ENCODE results near the gene CBARP.

Gene CBARP

DNA sequence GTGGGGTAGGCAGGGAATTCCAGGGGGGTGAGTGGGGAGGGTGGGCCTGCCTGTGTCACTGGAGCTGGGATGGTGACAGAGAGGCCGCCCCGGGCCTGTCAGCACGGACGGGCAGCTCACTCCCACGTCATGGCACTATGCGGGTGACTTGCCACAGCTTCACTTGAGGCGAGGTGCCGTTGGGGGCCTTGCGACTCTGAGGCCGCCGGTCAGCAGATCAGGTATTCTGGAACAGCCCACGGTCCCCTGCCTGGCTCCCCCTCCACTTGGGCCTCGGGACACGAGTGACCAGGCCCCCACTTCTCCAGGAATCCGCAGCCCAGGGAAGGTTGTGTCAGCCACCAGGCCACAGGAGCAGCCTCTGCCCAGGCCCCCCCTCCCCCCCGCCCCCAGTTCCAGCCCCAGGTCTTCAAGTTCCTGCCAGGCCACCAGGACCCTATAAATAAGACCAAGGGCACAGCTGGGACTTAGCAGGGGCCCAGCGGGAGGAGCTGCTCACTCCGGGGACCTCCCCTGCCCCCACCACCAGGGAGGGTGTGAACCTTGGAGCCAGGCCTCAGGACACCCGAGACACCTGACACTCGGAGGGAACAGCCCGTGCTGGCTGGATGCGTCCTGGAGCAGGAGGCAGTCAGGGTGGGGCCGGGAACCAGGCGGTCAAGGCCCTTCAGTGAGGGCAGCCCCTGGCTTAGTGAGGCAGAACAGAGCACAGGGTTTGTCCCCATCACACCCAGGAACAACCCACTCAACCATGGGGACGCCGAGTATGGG is 7.9 kb upstream of the CBARP start:
- Histone ChIP-seq H3K4me1 (ENCODE audit: control extremely low read depth in 1 of 4, control insufficient read depth in 4 of 4, insufficient read depth in 4 of 4, low read length in 3 of 4) (peaks cover 0 to 58% (median 50%) of the 10 kb centered on the region in 4 experiments), H3K27me3 (replicated peaks in 2 of 5; ENCODE audit: control insufficient read depth in 4 of 5, insufficient read depth in 5 of 5, low read length in 4 of 5) (no peaks in the 10 kb centered on the region), H3K36me3 (ENCODE audit: control insufficient read depth in 4 of 4, insufficient read depth in 4 of 4, low read length in 3 of 4) (peaks cover 0 to 19% (median 0%) of the 10 kb centered on the region in 4 experiments), H3K9me3 (ENCODE audit: control extremely low read depth in 1 of 5, control insufficient read depth in 4 of 5, insufficient read depth in 2 of 5, low read depth in 1 of 5, low read length in 4 of 5) (no peaks in the 10 kb centered on the region), H3K4me3 (ENCODE audit: control insufficient read depth in 1 of 7, extremely low read depth in 1 of 7, insufficient read depth in 4 of 7, low read depth in 2 of 7, low read length in 6 of 7) (no peak overlapping the region), H3K27ac (ENCODE audit: insufficient read depth in 1 of 2, low read depth in 1 of 2, low read length in 2 of 2, poor library complexity in 1 of 2, severe bottlenecking in 2 of 2) (no peak overlapping the region)
- DNase-seq = no peak
- CTCF ChIA-PET = interaction anchor here (1.5 to 5.3 kb wide), 2 partner anchors 15 to 209 kb away, joined by 3 to 268 read pairs; partner anchors contain the start of gene CIRBP
- WGBS (ENCODE audit: insufficient coverage) = 88% methylated on average over 19 of the region's 26 CpGs
- POLR2A ChIA-PET = interaction anchor here (4.0 to 4.2 kb wide), 2 partner anchors 21 to 23 kb away, joined by 32 to 70 read pairs; partner anchors contain the start of gene CIRBP

DNA sequence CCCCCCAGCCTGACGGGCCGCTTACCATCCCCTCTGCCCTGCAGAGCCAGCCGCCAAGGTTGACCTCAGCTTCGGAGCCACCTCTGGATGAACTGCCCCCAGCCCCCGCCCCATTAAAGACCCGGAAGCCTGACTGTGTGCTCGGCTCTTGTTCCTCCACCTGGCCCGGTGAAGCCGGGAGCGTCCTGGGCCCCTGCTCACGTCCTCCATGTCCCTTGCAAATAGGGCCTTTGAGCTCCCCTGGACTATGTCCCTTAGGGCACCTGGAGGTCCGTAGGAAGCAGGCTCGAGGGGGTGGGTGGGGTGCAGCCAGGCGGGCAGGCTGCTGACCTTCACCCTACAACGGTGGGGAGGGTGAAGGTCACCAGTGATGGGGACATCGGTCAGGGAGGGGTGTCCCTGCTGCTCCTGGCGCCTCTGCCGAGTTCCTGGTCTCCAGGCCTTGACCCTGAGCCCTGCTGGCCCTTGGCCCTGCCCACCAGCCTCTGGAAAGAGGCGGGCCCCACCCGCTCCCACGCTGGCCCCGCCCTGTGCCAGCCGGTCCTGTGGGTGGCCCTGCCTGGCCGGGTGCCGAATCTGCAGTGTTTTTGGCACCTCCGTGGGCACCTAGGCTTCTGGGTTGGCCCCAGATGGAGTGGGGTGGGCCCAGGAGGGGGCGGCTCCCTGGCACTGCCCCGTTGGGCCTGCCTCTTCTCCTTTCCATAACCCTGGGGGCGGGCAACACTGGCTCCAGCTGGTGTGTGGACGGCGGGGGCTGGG is 7.1 kb upstream of the CBARP start:
- Histone ChIP-seq H3K36me3 (ENCODE audit: control insufficient read depth in 4 of 4, insufficient read depth in 4 of 4, low read length in 3 of 4) (peaks cover 0 to 19% (median 0%) of the 10 kb centered on the region in 4 experiments), H3K27me3 (replicated peaks in 2 of 5; ENCODE audit: control insufficient read depth in 4 of 5, insufficient read depth in 5 of 5, low read length in 4 of 5) (no peaks in the 10 kb centered on the region), H3K4me3 (ENCODE audit: control insufficient read depth in 1 of 7, extremely low read depth in 1 of 7, insufficient read depth in 4 of 7, low read depth in 2 of 7, low read length in 6 of 7) (peak overlapping the region in 3 of 7 experiments; percentile 30 to 36 (median 32)), H3K4me1 (ENCODE audit: control extremely low read depth in 1 of 4, control insufficient read depth in 4 of 4, insufficient read depth in 4 of 4, low read length in 3 of 4) (peaks cover 0 to 63% (median 56%) of the 10 kb centered on the region in 4 experiments), H3K9me3 (ENCODE audit: control extremely low read depth in 1 of 5, control insufficient read depth in 4 of 5, insufficient read depth in 2 of 5, low read depth in 1 of 5, low read length in 4 of 5) (no peaks in the 10 kb centered on the region), H3K27ac (ENCODE audit: insufficient read depth in 1 of 2, low read depth in 1 of 2, low read length in 2 of 2, poor library complexity in 1 of 2, severe bottlenecking in 2 of 2) (peak overlapping the region in 1 of 2 experiments; percentile 52)
- no peak for DNase-seq
- 41% methylated on average over 17 of the region's 31 CpGs for WGBS (ENCODE audit: insufficient coverage)
- ChIA-PET POLR2A (interaction anchor here (1.0 to 4.2 kb wide), 7 partner anchors 8 to 28 kb away, joined by 3 to 70 read pairs (median 9); partner anchors contain the start of gene CIRBP), CTCF (interaction anchor here (0.5 to 5.3 kb wide), 19 partner anchors 16 to 208 kb away, joined by 3 to 268 read pairs (median 4); partner anchors contain the start of genes CIRBP and FAM174C)

DNA sequence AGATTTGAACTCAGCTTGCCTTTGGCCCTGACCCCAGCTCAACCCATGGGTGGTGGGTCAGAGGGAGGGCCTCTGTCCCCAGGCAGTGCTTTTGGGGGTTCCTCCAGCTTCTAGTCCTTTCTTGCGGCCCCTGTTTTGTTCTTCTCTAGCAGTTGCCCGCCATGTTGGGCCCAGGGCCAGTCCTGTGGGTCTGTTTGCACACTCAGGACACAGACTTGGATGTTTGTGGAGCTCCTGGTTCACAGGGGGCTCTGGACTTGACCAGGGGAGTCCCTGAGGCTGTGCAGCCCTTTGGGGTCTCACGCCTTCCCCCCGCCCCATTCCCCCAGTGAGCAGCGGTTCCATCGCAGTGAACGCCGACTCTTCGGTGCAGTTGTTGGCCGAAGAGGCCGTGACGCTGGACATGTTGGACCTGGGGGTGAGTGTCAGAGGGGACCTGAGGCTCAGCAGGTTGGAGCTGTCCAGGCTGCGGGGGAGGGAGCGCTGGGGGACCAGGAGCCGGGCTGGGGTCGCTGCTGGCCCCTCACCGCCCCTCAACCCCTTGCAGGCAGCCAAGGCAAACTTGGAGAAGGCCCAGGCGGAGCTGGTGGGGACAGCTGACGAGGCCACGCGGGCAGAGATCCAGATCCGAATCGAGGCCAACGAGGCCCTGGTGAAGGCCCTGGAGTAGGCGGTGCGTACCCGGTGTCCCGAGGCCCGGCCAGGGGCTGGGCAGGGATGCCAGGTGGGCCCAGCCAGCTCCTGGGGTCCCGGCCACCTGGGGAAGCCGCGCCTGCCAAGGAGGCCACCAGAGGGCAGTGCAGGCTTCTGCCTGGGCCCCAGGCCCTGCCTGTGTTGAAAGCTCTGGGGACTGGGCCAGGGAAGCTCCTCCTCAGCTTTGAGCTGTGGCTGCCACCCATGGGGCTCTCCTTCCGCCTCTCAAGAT is 6.2 kb upstream of the CBARP start:
- Histone ChIP-seq H3K4me1 (ENCODE audit: control extremely low read depth in 1 of 4, control insufficient read depth in 4 of 4, insufficient read depth in 4 of 4, low read length in 3 of 4) (peaks cover 0 to 68% (median 59%) of the 10 kb centered on the region in 4 experiments), H3K27me3 (replicated peaks in 2 of 5; ENCODE audit: control insufficient read depth in 4 of 5, insufficient read depth in 5 of 5, low read length in 4 of 5) (no peaks in the 10 kb centered on the region), H3K9me3 (ENCODE audit: control extremely low read depth in 1 of 5, control insufficient read depth in 4 of 5, insufficient read depth in 2 of 5, low read depth in 1 of 5, low read length in 4 of 5) (no peaks in the 10 kb centered on the region), H3K27ac (ENCODE audit: insufficient read depth in 1 of 2, low read depth in 1 of 2, low read length in 2 of 2, poor library complexity in 1 of 2, severe bottlenecking in 2 of 2) (peak overlapping the region in 1 of 2 experiments; percentile 52), H3K36me3 (ENCODE audit: control insufficient read depth in 4 of 4, insufficient read depth in 4 of 4, low read length in 3 of 4) (peaks cover 0 to 19% (median 0%) of the 10 kb centered on the region in 4 experiments), H3K4me3 (ENCODE audit: control insufficient read depth in 1 of 7, extremely low read depth in 1 of 7, insufficient read depth in 4 of 7, low read depth in 2 of 7, low read length in 6 of 7) (peak overlapping the region in 2 of 7 experiments; percentile 30 to 32)
- WGBS (ENCODE audit: insufficient coverage) = 62% methylated on average over 33 of the region's 33 CpGs
- POLR2A ChIA-PET = interaction anchor here (1.0 to 4.2 kb wide), 7 partner anchors 9 to 29 kb away, joined by 3 to 70 read pairs (median 9); partner anchors contain the start of gene CIRBP
- CTCF ChIA-PET = interaction anchor here (0.5 to 5.3 kb wide), 23 partner anchors 17 to 384 kb away, joined by 3 to 268 read pairs (median 4); partner anchors contain the start of genes CFD, CIRBP and FAM174C
- peak; percentile 85 to 91 (median 89) for DNase-seq

DNA sequence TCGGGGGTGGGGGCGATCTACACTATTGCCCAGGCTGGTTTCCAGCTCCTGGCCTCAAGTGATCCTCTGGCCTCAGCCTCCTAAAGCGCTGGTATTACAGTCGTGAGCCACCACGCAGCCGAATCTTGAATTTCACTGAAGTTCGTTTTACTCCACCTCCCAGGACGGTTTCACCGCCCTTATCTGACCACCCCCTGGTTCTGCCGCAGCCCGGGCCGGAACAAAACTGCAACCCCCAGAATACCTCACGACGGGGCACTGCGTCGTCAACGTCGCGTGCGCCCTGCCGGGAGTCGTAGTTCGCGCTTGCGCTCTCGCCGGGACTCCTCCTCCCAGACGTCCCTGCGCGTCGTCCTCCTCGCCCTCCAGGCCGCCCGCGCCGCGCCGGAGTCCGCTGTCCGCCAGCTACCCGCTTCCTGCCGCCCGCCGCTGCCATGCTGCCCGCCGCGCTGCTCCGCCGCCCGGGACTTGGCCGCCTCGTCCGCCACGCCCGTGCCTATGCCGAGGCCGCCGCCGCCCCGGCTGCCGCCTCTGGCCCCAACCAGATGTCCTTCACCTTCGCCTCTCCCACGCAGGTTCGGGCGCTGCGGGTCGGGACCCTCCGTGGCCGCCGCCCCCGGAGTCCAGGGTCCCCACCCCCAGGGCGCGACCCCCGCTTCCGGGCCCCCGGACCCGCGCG is 3.8 kb upstream of the CBARP start, which contains the start of gene ATP5F1D:
ATP5F1D (plus strand) TSS at position 335 of the 679 bp plus-strand sequence; CDS start at position 435, 100 bp downstream.
- 0% methylated on average over 55 of the region's 79 CpGs for WGBS (ENCODE audit: insufficient coverage)
- H3K36me3 ChIP-seq (ENCODE audit: control insufficient read depth in 4 of 4, insufficient read depth in 4 of 4, low read length in 3 of 4) = peaks cover 0 to 19% (median 0%) of the 10 kb centered on the region in 4 experiments
- H3K27me3 ChIP-seq (replicated peaks in 2 of 5; ENCODE audit: control insufficient read depth in 4 of 5, insufficient read depth in 5 of 5, low read length in 4 of 5) = peaks cover 0 to 19% (median 2%) of the 10 kb centered on the region in 5 experiments
- peak within 1 kb of the TSS; percentile 68 to 92 (median 79) for H3K4me3 ChIP-seq (ENCODE audit: control insufficient read depth in 1 of 7, extremely low read depth in 1 of 7, insufficient read depth in 4 of 7, low read depth in 2 of 7, low read length in 6 of 7)
- ChIA-PET POLR2A (interaction anchor here (0.9 to 1.6 kb wide), 2 partner anchors 18 to 28 kb away, joined by 3 to 4 read pairs; partner anchors contain the start of gene CIRBP), CTCF (interaction anchor here (0.7 to 3.1 kb wide), 10 partner anchors 20 to 214 kb away, joined by 3 to 12 read pairs (median 5); no protein-coding TSS in a partner anchor)
- peak within 1 kb of the TSS in 1 of 2 experiments; percentile 79 for H3K27ac ChIP-seq (ENCODE audit: insufficient read depth in 1 of 2, low read depth in 1 of 2, low read length in 2 of 2, poor library complexity in 1 of 2, severe bottlenecking in 2 of 2)
- peak; percentile 91 to 93 (median 92) for DNase-seq
- H3K4me1 ChIP-seq (ENCODE audit: control extremely low read depth in 1 of 4, control insufficient read depth in 4 of 4, insufficient read depth in 4 of 4, low read length in 3 of 4) = peaks cover 0 to 74% (median 66%) of the 10 kb centered on the region in 4 experiments
- no peaks in the 10 kb centered on the region for H3K9me3 ChIP-seq (ENCODE audit: control extremely low read depth in 1 of 5, control insufficient read depth in 4 of 5, insufficient read depth in 2 of 5, low read depth in 1 of 5, low read length in 4 of 5)

DNA sequence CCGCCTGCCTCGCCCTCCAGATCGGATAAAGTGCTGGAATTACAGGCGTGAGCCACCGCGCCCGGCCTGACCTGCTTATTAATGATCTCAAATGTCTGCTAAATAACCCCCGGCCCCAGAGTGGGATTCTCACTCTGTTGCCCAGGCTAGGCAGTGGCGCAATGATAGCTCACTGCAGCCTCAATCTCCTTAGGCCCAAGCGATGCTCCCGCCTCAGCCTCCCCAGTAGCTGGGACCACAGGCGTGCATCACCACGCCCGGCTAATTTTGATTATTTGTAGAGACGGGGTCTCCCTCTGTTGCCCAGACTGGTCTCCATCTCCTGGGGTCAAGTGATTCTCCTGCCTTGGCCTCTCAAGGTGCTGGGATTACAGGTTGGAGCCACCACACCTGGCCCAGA is 3.1 kb upstream of the CBARP start:
- Histone ChIP-seq H3K27me3 (replicated peaks in 2 of 5; ENCODE audit: control insufficient read depth in 4 of 5, insufficient read depth in 5 of 5, low read length in 4 of 5) (peaks cover 0 to 25% (median 2%) of the 10 kb centered on the region in 5 experiments), H3K4me3 (ENCODE audit: control insufficient read depth in 1 of 7, extremely low read depth in 1 of 7, insufficient read depth in 4 of 7, low read depth in 2 of 7, low read length in 6 of 7) (peak overlapping the region in 5 of 7 experiments; percentile 71 to 92 (median 79)), H3K36me3 (ENCODE audit: control insufficient read depth in 4 of 4, insufficient read depth in 4 of 4, low read length in 3 of 4) (peaks cover 0 to 19% (median 0%) of the 10 kb centered on the region in 4 experiments), H3K9me3 (ENCODE audit: control extremely low read depth in 1 of 5, control insufficient read depth in 4 of 5, insufficient read depth in 2 of 5, low read depth in 1 of 5, low read length in 4 of 5) (no peaks in the 10 kb centered on the region), H3K4me1 (ENCODE audit: control extremely low read depth in 1 of 4, control insufficient read depth in 4 of 4, insufficient read depth in 4 of 4, low read length in 3 of 4) (peaks cover 0 to 73% (median 66%) of the 10 kb centered on the region in 4 experiments), H3K27ac (ENCODE audit: insufficient read depth in 1 of 2, low read depth in 1 of 2, low read length in 2 of 2, poor library complexity in 1 of 2, severe bottlenecking in 2 of 2) (peak overlapping the region in 1 of 2 experiments; percentile 34)
- CTCF ChIA-PET = interaction anchor here (0.7 to 3.1 kb wide), 10 partner anchors 19 to 213 kb away, joined by 3 to 12 read pairs (median 5); no protein-coding TSS in a partner anchor
- no peak for DNase-seq
- 76% methylated on average over 15 of the region's 15 CpGs for WGBS (ENCODE audit: insufficient coverage)
- POLR2A ChIA-PET = interaction anchor here (0.9 to 1.6 kb wide), 2 partner anchors 18 to 28 kb away, joined by 3 to 4 read pairs; partner anchors contain the start of gene CIRBP

All from common myeloid progenitor, CD34-positive (primary cell).